ENCODE results near the gene OBSL1.

GRCh38 chr2:219538504-219538951 lies 32.8 kb downstream of the OBSL1 start:
- TF ChIP-seq POLR2A (IDR thresholded peaks at IDR 0.05; ENCODE audit: low read depth, low read length) = no peak
- no peak for TF ChIP-seq POLR2AphosphoS5 (IDR thresholded peaks at IDR 0.05; ENCODE audit: low read depth, low read length)
